ENCODE results near the gene GOLGA6L7. TPM values are rescaled to one million over a fixed set of nuclear protein-coding genes. Genes with fewer than 3 reads are reported as not detected.
A peak's percentile ranks its signal among the peaks of the same experiment; 100 is the strongest.

The GOLGA6L7 gene
- total RNA-seq, 2 experiments from 2014 or later: not detected

DNA sequence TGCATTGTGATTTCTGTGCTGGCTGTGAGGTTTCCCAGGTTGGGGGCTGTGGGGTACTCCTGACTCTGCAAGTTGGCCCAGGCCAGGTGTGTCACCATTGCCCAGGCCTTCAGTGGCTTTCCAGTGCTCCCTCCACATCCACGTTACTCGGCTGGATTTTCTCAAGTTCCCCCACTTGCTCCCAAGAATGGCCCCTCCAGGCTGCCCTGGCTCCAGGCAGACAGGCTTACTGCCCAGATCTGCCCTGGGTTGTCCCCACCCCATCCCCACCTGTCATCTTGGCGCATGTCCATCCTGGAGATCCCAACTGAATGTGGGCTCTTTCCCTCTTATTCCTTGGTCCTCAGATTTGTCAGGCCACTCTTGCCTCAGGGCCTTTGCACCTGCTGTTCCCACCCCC is 40.9 kb upstream of the GOLGA6L7 start:
- Mint-ChIP-seq H3K9me3 (no peaks in the 10 kb centered on the region), H3K4me1 (ENCODE audit: low read depth) (peaks cover 53% of the 10 kb centered on the region), H3K36me3 (no peaks in the 10 kb centered on the region), H3K4me3 (no peak overlapping the region), H3K27ac (no peak overlapping the region), H3K27me3 (no peaks in the 10 kb centered on the region)
- ChIA-PET CTCF (no interaction called here), POLR2A (no interaction called here)
- intact Hi-C loops (cut with micrococcal nuclease): loop anchor here (5.0 kb wide), 1 partner anchor 203 kb away; no protein-coding TSS in a partner anchor
- no peak for DNase-seq

DNA sequence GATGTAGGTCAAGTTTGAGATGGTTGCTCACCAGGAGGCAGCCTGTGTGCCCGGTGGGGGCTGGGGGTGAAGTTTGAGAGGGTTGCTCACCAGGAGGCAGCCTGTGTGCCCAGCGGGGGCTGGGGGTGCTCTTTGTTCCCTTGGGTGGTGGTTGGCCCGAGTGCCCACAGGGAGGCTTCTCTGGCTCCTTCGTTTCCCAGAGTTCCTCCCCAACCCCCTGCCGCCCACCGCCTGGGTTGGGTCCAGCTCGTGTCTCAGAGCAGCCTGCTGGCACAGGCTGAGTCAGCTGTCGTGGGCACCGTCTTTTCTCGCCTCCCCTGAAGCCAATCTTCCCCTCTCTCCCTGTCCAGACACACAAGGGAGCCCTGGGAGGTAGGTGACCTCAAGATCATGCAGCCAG is 40.5 kb upstream of the GOLGA6L7 start:
- no peaks in the 10 kb centered on the region for H3K36me3 Mint-ChIP-seq
- no peaks in the 10 kb centered on the region for H3K9me3 Mint-ChIP-seq
- no peak overlapping the region for H3K4me3 Mint-ChIP-seq
- intact Hi-C loops (cut with micrococcal nuclease): loop anchor here (5.0 kb wide), 1 partner anchor 203 kb away; no protein-coding TSS in a partner anchor
- no peak for DNase-seq
- POLR2A ChIA-PET: no interaction called here
- no peak overlapping the region for H3K27ac Mint-ChIP-seq
- peaks cover 53% of the 10 kb centered on the region for H3K4me1 Mint-ChIP-seq (ENCODE audit: low read depth)
- CTCF ChIA-PET: no interaction called here
- H3K27me3 Mint-ChIP-seq: no peaks in the 10 kb centered on the region

DNA sequence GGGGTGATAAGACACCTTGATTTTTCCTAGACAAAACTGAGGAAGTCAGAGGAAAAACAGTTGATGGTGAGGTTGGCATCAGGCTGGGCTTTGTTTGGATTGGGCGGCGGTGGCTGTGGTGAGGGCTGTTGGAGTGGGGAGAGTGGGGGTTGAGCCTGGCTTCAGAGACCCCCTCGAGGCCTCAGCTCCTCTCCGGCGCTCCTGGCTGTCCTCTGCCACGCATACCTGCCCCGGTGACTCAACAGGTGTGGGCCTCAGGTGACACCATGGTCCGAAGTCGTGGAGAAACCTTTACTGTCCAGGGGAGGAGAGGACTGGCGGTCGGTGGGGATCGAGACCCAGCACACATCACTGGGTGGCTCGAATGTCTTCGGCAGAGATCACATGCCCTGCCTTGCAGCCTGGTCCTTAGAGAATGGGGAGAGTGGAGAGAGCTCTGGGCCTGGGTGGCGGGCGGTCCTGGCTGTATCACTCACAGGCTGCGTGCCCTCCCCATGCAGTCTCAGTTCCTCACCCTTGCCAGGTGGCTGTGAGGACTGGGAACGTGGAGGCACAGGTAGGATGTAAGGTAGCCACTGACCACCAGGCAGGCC is 40.0 kb upstream of the GOLGA6L7 start:
- H3K4me3 Mint-ChIP-seq: no peak overlapping the region
- no peak for DNase-seq
- no peak overlapping the region for H3K27ac Mint-ChIP-seq
- H3K9me3 Mint-ChIP-seq: no peaks in the 10 kb centered on the region
- H3K36me3 Mint-ChIP-seq: no peaks in the 10 kb centered on the region
- peaks cover 52% of the 10 kb centered on the region for H3K4me1 Mint-ChIP-seq (ENCODE audit: low read depth)
- POLR2A ChIA-PET: no interaction called here
- H3K27me3 Mint-ChIP-seq: no peaks in the 10 kb centered on the region
- intact Hi-C loops (cut with micrococcal nuclease): loop anchor here (5.0 kb wide), 1 partner anchor 204 kb away; no protein-coding TSS in a partner anchor
- CTCF ChIA-PET: no interaction called here

DNA sequence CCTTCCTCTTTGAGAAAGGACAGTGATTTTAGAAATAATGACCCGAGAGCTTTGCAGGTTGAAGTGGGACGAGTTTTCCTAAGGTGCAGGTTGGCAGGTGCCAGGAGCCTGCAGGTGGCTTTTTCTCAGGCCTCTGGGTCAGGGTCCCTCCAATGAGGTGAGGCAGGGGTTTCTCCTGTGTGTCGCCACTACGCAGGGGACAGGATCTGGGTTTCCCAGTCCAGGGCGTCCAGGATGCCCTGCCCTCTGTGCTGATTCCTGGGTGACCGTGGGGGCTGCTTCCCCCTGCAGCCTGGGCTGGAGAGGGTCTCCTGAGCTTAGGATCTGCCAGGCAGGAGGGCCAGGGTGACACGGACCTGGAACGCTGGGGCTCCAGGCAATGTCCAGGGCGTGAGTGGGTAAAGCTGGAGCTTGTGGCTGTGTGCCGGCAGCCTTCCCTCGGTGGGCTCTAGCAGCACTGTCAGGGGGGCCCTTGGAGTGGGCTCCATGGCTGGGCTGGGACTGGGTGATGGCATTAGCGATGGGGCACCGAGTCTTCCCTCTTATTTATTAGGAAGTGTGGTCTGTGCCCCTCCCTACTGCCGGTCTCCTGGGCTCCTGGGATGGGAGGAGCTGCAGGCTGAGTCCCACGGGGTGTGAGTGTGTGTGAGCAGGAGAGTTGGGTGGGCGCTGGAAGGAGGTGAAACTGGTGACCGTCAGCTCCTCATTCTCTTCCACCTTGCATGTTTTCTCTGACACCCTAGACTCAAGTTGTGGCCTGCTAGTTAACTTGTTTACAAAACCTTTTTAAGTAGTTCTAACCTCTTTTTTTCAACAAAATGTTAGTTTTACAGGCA is 39.1 kb upstream of the GOLGA6L7 start:
- Mint-ChIP-seq H3K9me3 (no peaks in the 10 kb centered on the region), H3K36me3 (no peaks in the 10 kb centered on the region), H3K4me3 (peak overlapping the region; percentile 70), H3K4me1 (ENCODE audit: low read depth) (peaks cover 46% of the 10 kb centered on the region), H3K27ac (no peak overlapping the region), H3K27me3 (no peaks in the 10 kb centered on the region)
- POLR2A ChIA-PET: no interaction called here
- no peak for DNase-seq
- CTCF ChIA-PET: no interaction called here
- intact Hi-C loops (cut with micrococcal nuclease): loop anchor here (5.0 kb wide), 1 partner anchor 205 kb away; no protein-coding TSS in a partner anchor

DNA sequence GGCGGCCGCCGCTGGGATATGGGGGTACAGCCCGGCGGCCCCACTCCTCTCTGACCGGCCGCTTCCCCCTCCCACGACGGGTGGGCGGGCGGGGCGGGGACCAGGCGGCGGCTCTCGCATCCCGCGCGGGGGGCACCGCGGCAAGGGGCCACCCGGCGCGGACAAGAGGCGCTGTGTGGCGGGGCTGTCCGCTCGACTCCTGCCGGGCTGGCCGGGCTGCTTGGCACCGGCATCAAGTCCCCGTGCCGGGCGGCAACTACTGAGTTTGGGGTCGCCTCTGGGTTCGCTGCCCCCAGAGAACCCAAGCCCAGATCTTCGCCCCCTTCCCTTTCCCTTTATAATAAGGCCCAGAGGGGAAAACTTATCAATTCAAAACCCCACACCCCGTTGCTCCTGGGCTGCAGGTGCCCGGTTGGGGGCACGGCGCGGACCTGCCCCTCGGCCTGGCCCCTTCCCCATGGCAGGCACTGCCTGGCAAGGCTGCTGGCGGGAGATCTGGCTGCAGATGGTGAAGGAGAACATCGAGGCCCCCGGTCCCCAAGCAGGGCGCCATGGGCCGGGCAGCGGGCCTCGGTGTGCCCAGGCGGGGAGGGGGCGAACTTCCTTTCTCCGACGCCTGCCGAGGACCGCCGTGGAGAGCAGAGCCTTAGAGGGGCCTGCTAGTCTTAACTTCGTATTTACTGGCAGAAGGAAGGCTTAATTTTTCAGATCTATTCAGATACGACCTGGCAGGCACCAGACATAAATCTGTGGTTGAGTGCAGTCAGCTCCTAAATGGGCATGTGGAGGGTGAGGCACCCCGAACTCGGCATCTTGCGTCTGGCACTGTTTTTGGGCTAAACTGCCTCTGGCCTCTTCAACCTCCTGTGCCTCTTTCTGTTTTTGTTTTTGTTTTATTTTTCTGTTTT is 38.2 kb upstream of the GOLGA6L7 start:
- no peak for DNase-seq
- intact Hi-C loops (cut with micrococcal nuclease): loop anchor here (5.0 kb wide), 1 partner anchor 206 kb away; no protein-coding TSS in a partner anchor
- CTCF ChIA-PET: no interaction called here

DNA sequence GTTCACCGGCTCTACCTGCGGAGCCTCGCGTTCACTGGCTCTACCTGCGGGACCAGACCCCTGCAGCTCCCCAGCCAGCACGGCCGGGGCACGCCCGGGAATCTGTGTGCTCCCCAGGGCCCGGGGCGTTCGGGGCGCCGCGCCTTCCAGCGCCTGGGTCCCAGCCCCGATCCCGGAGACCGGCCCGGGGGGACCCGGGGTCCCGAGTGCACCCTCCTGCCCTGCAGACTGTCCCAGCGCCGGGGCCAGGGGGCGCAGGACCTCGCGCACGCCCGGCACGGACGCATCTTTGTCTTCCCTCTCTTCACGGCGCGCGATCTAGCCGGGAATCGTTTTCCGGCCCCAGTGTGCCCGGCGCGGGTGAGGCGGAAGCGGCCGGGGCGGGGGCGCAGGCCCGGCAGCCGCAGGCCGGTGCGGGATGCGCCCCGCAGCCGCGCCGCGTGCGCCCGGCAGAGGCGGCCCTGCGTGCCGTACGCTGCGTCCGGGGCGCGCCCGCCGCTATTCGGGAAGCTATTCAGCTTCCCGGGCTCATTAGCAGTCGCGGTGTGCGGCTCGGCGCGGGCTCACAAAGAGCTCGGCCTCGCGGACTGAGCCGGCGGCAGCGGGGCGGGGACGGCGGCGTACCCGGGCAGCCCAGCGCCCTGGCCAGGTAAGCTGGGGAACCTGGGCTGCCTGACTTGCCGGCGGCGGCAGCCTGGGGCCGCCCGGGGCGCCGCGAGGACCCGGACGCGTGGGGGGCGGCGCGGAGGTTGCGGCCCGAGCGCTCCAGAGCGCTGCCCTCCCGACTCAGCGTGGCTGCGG is 37.4 kb upstream of the GOLGA6L7 start, which contains the start of gene APBA2:
Gene APBA2 (plus strand): TSS at position 345 of the 801 bp plus-strand sequence. CDS start 167,911 bp downstream, outside the sequence.
- intact Hi-C loops (cut with micrococcal nuclease): loop anchor here (5.0 kb wide), 1 partner anchor 206 kb away; no protein-coding TSS in a partner anchor
- CTCF ChIA-PET: interaction anchor here (0.6 to 1.4 kb wide), 4 partner anchors 9 to 206 kb away, joined by 3 to 4 read pairs (median 3); no protein-coding TSS in a partner anchor

More for the DNA sequence above, 38.2 kb upstream of the GOLGA6L7 start:
- Mint-ChIP-seq H3K4me1 (ENCODE audit: low read depth) (peaks cover 43% of the 10 kb centered on the region), H3K9me3 (no peaks in the 10 kb centered on the region), H3K36me3 (no peaks in the 10 kb centered on the region), H3K27me3 (no peaks in the 10 kb centered on the region), H3K27ac (no peak overlapping the region), H3K4me3 (peak overlapping the region; percentile 70)
- POLR2A ChIA-PET: no interaction called here

DNA sequence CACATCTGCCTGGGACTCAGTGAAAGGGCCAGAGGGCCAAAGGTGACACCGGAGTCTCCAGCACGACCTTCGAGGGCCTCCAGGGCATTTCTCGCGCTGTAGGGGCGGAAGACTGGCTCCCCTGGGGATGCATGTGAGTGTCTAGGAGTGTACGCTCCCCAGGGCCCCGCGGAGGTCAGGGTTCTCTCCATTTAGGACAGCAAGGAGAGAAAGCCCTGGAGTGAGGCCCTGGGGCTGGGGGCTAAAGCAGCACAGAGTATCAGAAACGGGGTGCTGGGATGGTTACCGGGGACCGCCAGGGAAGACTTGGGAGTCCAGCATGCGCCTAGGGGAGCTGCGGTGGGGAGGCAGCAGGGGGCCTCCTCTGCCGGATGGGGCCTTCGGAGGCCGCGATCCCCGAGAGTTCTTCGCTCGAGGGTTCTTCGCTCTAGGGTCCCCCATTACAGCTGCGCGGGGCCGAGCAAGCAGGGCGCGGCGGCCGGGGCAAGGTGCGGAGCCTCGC is 36.7 kb upstream of the GOLGA6L7 start:
- H3K27ac Mint-ChIP-seq: no peak overlapping the region
- no peaks in the 10 kb centered on the region for H3K27me3 Mint-ChIP-seq
- H3K36me3 Mint-ChIP-seq: no peaks in the 10 kb centered on the region
- H3K4me1 Mint-ChIP-seq (ENCODE audit: low read depth): peaks cover 28% of the 10 kb centered on the region
- intact Hi-C loops (cut with micrococcal nuclease): loop anchor here (5.0 kb wide), 1 partner anchor 207 kb away; no protein-coding TSS in a partner anchor
- ChIA-PET POLR2A (no interaction called here), CTCF (interaction anchor here (0.6 to 1.4 kb wide), 4 partner anchors 10 to 206 kb away, joined by 3 to 4 read pairs (median 3); no protein-coding TSS in a partner anchor)
- peak overlapping the region; percentile 50 for H3K4me3 Mint-ChIP-seq
- DNase-seq: no peak
- no peaks in the 10 kb centered on the region for H3K9me3 Mint-ChIP-seq

More for the DNA sequence above, 37.4 kb upstream of the GOLGA6L7 start, which contains the start of gene APBA2:
- Mint-ChIP-seq H3K27me3 (no peaks in the 10 kb centered on the region), H3K4me1 (ENCODE audit: low read depth) (peaks cover 35% of the 10 kb centered on the region), H3K36me3 (no peaks in the 10 kb centered on the region), H3K27ac (no peak within 1 kb of the TSS), H3K9me3 (no peaks in the 10 kb centered on the region), H3K4me3 (peak within 1 kb of the TSS; percentile 70)
- POLR2A ChIA-PET: no interaction called here
- DNase-seq: peak; percentile 50

DNA sequence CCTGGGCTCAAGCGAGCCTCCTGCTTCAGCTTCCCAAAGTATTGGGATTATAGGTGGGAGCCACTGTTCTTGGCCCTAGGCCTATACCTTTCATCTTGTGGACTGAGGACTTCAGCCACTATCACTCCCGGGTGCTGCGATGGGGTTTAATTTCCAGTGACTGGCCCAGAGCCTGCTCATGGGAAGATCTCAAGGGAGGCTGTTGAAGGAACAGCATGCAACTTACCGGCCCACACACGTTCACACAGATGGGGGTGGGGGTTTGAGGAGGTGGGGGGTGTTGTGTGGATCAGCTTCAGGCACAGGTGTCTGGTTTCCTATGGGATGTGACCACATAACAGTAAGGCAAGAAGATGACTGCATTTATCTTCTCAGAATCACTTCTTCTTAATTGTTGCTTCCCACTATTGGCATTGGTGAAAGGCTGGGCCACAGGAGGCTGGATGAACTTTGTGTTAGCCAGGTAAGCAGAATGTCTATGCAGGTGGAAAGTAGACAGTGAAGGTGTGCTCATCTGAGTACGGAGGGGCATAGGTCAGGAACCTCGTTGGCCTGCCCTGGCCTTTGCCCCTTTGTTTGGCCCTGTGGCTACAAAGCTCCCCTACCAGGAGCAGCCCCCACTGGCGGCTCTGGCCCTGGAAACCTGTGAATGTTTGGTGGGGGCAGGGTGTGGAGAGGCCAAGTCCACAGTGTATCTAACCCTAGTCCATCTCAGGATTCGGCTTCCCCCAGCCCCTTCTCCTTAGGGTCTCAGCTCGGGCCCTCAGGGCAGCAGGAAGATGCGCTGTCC is 35.9 kb upstream of the GOLGA6L7 start:
- intact Hi-C loops (cut with micrococcal nuclease): no loop called here
- ChIA-PET CTCF (interaction anchor here (1.4 kb wide), 1 partner anchor 91 kb away, joined by 4 read pairs; no protein-coding TSS in a partner anchor), POLR2A (no interaction called here)
- Mint-ChIP-seq H3K4me1 (ENCODE audit: low read depth) (peaks cover 20% of the 10 kb centered on the region), H3K27ac (no peak overlapping the region), H3K27me3 (no peaks in the 10 kb centered on the region), H3K36me3 (no peaks in the 10 kb centered on the region), H3K4me3 (no peak overlapping the region), H3K9me3 (no peaks in the 10 kb centered on the region)
- DNase-seq: no peak

DNA sequence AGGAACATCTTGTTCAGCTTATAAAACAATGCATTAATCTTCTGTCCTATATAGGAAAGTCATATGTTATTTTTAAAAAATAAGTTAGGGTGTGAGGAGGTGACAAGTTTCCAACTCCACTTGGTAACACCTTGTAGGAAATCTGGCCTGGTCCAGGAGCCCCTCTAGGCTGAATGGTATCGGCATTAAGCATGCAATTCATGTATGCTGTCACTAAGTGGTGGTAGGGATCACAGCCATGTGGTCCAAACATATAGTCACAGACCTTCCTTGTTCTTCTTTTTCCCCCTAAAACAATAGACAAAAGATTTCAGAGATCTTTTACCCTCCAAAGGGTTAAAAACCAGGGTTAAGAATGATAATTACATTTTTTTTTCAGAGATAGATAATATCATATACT is 33.2 kb upstream of the GOLGA6L7 start:
- H3K27me3 Mint-ChIP-seq: no peaks in the 10 kb centered on the region
- H3K9me3 Mint-ChIP-seq: no peaks in the 10 kb centered on the region
- no peak overlapping the region for H3K4me3 Mint-ChIP-seq
- H3K4me1 Mint-ChIP-seq (ENCODE audit: low read depth): no peaks in the 10 kb centered on the region
- DNase-seq: no peak
- no peaks in the 10 kb centered on the region for H3K36me3 Mint-ChIP-seq
- H3K27ac Mint-ChIP-seq: no peak overlapping the region
- ChIA-PET POLR2A (no interaction called here), CTCF (no interaction called here)
- intact Hi-C loops (cut with micrococcal nuclease): no loop called here

DNA sequence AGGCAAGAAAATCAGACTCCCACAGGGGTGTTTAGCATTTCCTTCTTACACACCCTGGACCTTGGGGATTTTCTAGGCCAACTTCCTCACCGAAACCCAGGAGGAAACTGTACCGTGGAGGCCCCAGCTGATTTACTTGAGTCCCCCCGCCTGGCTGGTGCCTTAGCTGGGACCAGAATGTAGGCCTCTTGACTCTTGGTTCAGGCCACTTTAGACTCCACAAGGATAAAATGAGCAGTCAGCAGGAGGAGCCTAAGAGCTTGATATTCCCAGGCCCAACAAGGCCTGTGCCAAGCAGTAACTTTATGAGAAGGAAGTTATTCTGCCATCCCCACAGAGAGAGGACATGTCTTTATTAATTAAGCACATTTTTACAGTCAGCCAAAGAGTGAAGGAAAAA is 32.7 kb upstream of the GOLGA6L7 start:
- intact Hi-C loops (cut with micrococcal nuclease): no loop called here
- H3K4me3 Mint-ChIP-seq: no peak overlapping the region
- POLR2A ChIA-PET: no interaction called here
- no peak overlapping the region for H3K27ac Mint-ChIP-seq
- H3K4me1 Mint-ChIP-seq (ENCODE audit: low read depth): no peaks in the 10 kb centered on the region
- CTCF ChIA-PET: no interaction called here
- no peaks in the 10 kb centered on the region for H3K9me3 Mint-ChIP-seq
- no peaks in the 10 kb centered on the region for H3K36me3 Mint-ChIP-seq
- DNase-seq: no peak
- no peaks in the 10 kb centered on the region for H3K27me3 Mint-ChIP-seq
